Measurements from ENCODE around the gene APH1A. TPM values are rescaled to one million over a fixed set of nuclear protein-coding genes. Genes with fewer than 3 reads are reported as not detected.

Gene APH1A
- total and polyA plus RNA-seq, 10 of the 15 experiments (the other 5 are each of a cell fraction or from before 2014, with no cell fraction given), result 6.7 to 130 (median 87.7) TPM

DNA sequence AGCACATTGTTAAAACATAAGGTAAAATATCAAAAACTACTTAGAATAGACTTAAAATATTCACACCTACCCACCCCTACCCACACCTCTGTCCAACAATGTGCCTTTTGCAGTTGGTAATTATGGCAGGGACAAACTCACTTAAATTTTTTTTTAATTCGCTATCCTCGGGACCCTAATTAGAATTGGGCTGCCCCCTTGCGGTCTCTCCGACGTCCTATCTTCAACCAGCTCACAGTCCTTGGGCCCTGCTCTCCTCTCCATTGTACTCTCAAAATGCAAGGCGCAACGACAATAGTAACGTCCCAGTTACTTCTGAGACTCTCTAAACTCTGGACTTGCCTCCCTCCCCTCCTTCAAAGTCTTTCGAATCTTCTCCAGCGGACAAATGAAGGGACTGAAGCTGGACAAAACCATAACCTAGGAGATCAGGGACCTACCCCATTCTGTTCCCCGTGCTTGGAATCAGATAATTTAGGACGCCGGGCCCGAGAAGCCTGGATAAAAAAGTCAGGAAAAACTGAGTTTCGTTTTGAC lies 12.5 kb upstream of the APH1A start (continued):
- TF ChIP-seq, protein P1, sequence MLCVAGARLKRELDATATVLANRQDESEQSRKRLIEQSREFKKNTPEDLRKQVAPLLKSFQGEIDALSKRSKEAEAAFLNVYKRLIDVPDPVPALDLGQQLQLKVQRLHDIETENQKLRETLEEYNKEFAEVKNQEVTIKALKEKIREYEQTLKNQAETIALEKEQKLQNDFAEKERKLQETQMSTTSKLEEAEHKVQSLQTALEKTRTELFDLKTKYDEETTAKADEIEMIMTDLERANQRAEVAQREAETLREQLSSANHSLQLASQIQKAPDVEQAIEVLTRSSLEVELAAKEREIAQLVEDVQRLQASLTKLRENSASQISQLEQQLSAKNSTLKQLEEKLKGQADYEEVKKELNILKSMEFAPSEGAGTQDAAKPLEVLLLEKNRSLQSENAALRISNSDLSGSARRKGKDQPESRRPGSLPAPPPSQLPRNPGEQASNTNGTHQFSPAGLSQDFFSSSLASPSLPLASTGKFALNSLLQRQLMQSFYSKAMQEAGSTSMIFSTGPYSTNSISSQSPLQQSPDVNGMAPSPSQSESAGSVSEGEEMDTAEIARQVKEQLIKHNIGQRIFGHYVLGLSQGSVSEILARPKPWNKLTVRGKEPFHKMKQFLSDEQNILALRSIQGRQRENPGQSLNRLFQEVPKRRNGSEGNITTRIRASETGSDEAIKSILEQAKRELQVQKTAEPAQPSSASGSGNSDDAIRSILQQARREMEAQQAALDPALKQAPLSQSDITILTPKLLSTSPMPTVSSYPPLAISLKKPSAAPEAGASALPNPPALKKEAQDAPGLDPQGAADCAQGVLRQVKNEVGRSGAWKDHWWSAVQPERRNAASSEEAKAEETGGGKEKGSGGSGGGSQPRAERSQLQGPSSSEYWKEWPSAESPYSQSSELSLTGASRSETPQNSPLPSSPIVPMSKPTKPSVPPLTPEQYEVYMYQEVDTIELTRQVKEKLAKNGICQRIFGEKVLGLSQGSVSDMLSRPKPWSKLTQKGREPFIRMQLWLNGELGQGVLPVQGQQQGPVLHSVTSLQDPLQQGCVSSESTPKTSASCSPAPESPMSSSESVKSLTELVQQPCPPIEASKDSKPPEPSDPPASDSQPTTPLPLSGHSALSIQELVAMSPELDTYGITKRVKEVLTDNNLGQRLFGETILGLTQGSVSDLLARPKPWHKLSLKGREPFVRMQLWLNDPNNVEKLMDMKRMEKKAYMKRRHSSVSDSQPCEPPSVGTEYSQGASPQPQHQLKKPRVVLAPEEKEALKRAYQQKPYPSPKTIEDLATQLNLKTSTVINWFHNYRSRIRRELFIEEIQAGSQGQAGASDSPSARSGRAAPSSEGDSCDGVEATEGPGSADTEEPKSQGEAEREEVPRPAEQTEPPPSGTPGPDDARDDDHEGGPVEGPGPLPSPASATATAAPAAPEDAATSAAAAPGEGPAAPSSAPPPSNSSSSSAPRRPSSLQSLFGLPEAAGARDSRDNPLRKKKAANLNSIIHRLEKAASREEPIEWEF (IDR thresholded peaks at IDR 0.05; ENCODE audit: insufficient replicate concordance, low read depth, low read length), result no peak
- TF ChIP-seq RAD21 (IDR thresholded peaks at IDR 0.05; ENCODE audit: insufficient read depth, low read depth, low read length) (peak; percentile 72), ZNF384 (IDR thresholded peaks at IDR 0.05; ENCODE audit: borderline replicate concordance, low read depth, low read length) (peak; percentile 73), YY1 (IDR thresholded peaks at IDR 0.05; ENCODE audit: low read depth, low read length) (peak; percentile 29; the same call in 1 of the 2 replicates)
- TF ChIP-seq, protein P2, sequence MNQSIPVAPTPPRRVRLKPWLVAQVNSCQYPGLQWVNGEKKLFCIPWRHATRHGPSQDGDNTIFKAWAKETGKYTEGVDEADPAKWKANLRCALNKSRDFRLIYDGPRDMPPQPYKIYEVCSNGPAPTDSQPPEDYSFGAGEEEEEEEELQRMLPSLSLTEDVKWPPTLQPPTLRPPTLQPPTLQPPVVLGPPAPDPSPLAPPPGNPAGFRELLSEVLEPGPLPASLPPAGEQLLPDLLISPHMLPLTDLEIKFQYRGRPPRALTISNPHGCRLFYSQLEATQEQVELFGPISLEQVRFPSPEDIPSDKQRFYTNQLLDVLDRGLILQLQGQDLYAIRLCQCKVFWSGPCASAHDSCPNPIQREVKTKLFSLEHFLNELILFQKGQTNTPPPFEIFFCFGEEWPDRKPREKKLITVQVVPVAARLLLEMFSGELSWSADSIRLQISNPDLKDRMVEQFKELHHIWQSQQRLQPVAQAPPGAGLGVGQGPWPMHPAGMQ (IDR thresholded peaks at IDR 0.05; ENCODE audit: borderline replicate concordance), result no peak
